Measurements from ENCODE around the gene SEZ6.

SEZ6 gene

GRCh38 chr17:28906276-28906675, 99.6 kb downstream of the SEZ6 start:
- Histone ChIP-seq H3K4me1 (ENCODE audit: low read length) (peaks cover 13% of the 10 kb centered on the region), H3K27ac (ENCODE audit: low read length) (no peak overlapping the region), H4K20me1 (ENCODE audit: insufficient read depth, low read length) (no peaks in the 10 kb centered on the region), H3K27me3 (ENCODE audit: low read depth, low read length) (no peaks in the 10 kb centered on the region), H3K79me2 (ENCODE audit: low read length) (peaks cover 14% of the 10 kb centered on the region), H3K36me3 (replicated peaks; ENCODE audit: low read depth, low read length) (peaks cover 56% of the 10 kb centered on the region), H3K4me3 (ENCODE audit: low read length) (no peak overlapping the region), H3K9ac (ENCODE audit: low read length) (no peak overlapping the region), H2AFZ (ENCODE audit: low read depth, low read length) (no peak overlapping the region), H3K9me3 (ENCODE audit: insufficient read depth, low read length) (no peaks in the 10 kb centered on the region), H3K4me2 (ENCODE audit: low read length) (no peak overlapping the region)
- no peak for TF ChIP-seq EZH2phosphoT487 (IDR thresholded peaks at IDR 0.05; ENCODE audit: low read depth)
- TF ChIP-seq CTCF (IDR thresholded peaks at IDR 0.05; ENCODE audit: low read depth, low read length): no peak

All from OCI-LY3 (cell line).